H9 (cell line): ENCODE data around the gene TRIO. TPM values are rescaled to one million over a fixed set of nuclear protein-coding genes. Genes with fewer than 3 reads are reported as not detected.

Experiments used
- DNase-seq: peaks from one replicate; pipeline ENCODE4 v3.0.0-alpha.2; 2017
- H2AFZ ChIP-seq: one replicate; pipeline ENCODE4 v1.6.1; 2013; ENCODE audit warnings: mild to moderate bottlenecking, low read length, control low read depth, moderate library complexity
- H2AK5ac ChIP-seq: 2 replicates; pipeline ENCODE4 v1.6.1; 2013; ENCODE audit warnings: low read length, control low read depth, mixed read lengths; ENCODE audit not compliant: insufficient read length
- H2BK120ac ChIP-seq: one replicate; pipeline ENCODE4 v1.6.1; 2013; ENCODE audit warnings: low read depth, mild to moderate bottlenecking, low read length, control low read depth, inconsistent platforms; ENCODE audit not compliant: poor library complexity, severe bottlenecking
- H2BK12ac ChIP-seq: 2 replicates; pipeline ENCODE4 v1.6.1; 2013; ENCODE audit warnings: low read length, control low read depth, mixed read lengths, low read depth; ENCODE audit not compliant: insufficient read length
- H2BK15ac ChIP-seq: 2 replicates; pipeline ENCODE4 v1.6.1; 2013; ENCODE audit warnings: low read depth, low read length, control low read depth
- H2BK20ac ChIP-seq: one replicate; pipeline ENCODE4 v1.6.1; 2013; ENCODE audit warnings: low read depth, mild to moderate bottlenecking, low read length, control low read depth, inconsistent platforms; ENCODE audit not compliant: poor library complexity, severe bottlenecking
- H2BK5ac ChIP-seq: 2 replicates; pipeline ENCODE4 v1.6.1; 2013; ENCODE audit warnings: low read length, control low read depth, mixed read lengths; ENCODE audit not compliant: insufficient read length
- H3K14ac ChIP-seq: 2 replicates; pipeline ENCODE4 v1.6.1; 2013; ENCODE audit warnings: low read length, control low read depth; ENCODE audit not compliant: insufficient read depth
- H3K18ac ChIP-seq: 2 replicates; pipeline ENCODE4 v1.6.1; 2013; ENCODE audit warnings: low read depth, mild to moderate bottlenecking, mixed read lengths, low read length, control low read depth; ENCODE audit not compliant: insufficient read length
- H3K23ac ChIP-seq: 2 replicates; pipeline ENCODE4 v1.6.1; 2013; ENCODE audit warnings: low read length, control low read depth, mixed read lengths, low read depth; ENCODE audit not compliant: insufficient read length
- H3K23me2 ChIP-seq: 2 replicates; pipeline ENCODE4 v1.6.1; 2013; ENCODE audit warnings: low read depth, mild to moderate bottlenecking, mixed read lengths, low read length, control low read depth; ENCODE audit not compliant: insufficient read length, poor library complexity, severe bottlenecking
- H3K27ac ChIP-seq: 2 replicates; pipeline ENCODE4 v1.5.1; 2013; ENCODE audit warnings: low read length, control low read depth, mixed read lengths, low read depth; ENCODE audit not compliant: insufficient read length
- H3K27me3 ChIP-seq: 2 replicates; pipeline ENCODE4 v1.6.1; 2013; ENCODE audit warnings: low read length, control low read depth, inconsistent platforms; ENCODE audit not compliant: insufficient read depth
- H3K4ac ChIP-seq: 2 replicates; pipeline ENCODE4 v1.6.1; 2013; ENCODE audit warnings: low read depth, mild to moderate bottlenecking, control low read depth, inconsistent platforms, low read length, moderate library complexity
- H3K4me1 ChIP-seq: 2 replicates; pipeline ENCODE4 v1.6.1; 2013; ENCODE audit warnings: low read length, control low read depth, inconsistent platforms; ENCODE audit not compliant: insufficient read depth
- H3K4me2 ChIP-seq: 2 replicates; pipeline ENCODE4 v1.6.1; 2013; ENCODE audit warnings: low read length, control low read depth, mixed read lengths; ENCODE audit not compliant: insufficient read length, insufficient read depth
- H3K56ac ChIP-seq: 2 replicates; pipeline ENCODE4 v1.6.1; 2013; ENCODE audit warnings: low read depth, mild to moderate bottlenecking, mixed read lengths, low read length, control low read depth; ENCODE audit not compliant: insufficient read length
- H3K79me1 ChIP-seq: 2 replicates; pipeline ENCODE4 v1.6.1; 2013; ENCODE audit warnings: low read depth, mild to moderate bottlenecking, moderate library complexity, low read length, control low read depth, inconsistent platforms; ENCODE audit not compliant: insufficient read depth, poor library complexity, severe bottlenecking
- H3K79me2 ChIP-seq: 2 replicates; pipeline ENCODE4 v1.6.1; 2013; ENCODE audit warnings: low read length, control low read depth, inconsistent platforms; ENCODE audit not compliant: insufficient read depth
- H3K9ac ChIP-seq: 2 replicates; pipeline ENCODE4 v1.6.1; 2013; ENCODE audit warnings: low read length, control low read depth, mixed read lengths; ENCODE audit not compliant: insufficient read length; ENCODE audit errors: extremely low read depth
- H3K9me3 ChIP-seq: one replicate; pipeline ENCODE4 v1.6.1; 2013; ENCODE audit warnings: low read depth, low read length, inconsistent platforms; ENCODE audit not compliant: control insufficient read depth
- H3T11ph ChIP-seq: one replicate; pipeline ENCODE4 v1.6.1; 2013; ENCODE audit warnings: mild to moderate bottlenecking, low read length, control low read depth, inconsistent platforms
- H4K20me1 ChIP-seq: one replicate; pipeline ENCODE4 v1.6.1; 2013; ENCODE audit not compliant: control insufficient read depth, insufficient read length, insufficient read depth
- H4K5ac ChIP-seq: 2 replicates; pipeline ENCODE4 v1.6.1; 2013; ENCODE audit warnings: low read depth, mild to moderate bottlenecking, mixed read lengths, low read length, control low read depth; ENCODE audit not compliant: insufficient read length
- H4K8ac ChIP-seq: replicated peaks from 2 replicates; pipeline ENCODE4 v1.6.1; 2013; ENCODE audit warnings: low read length, control low read depth, mixed read lengths, low read depth; ENCODE audit not compliant: insufficient read length
- H4K91ac ChIP-seq: 2 replicates; pipeline ENCODE4 v1.6.1; 2013; ENCODE audit warnings: low read depth, mild to moderate bottlenecking, moderate library complexity, mixed read lengths, low read length, control low read depth; ENCODE audit not compliant: insufficient read length
- H3K27ac Mint-ChIP-seq, 3 experiments: 2 replicates in 2 of 3; 3 replicates in 1 of 3; pipeline ENCODE4 v1.8.0; 2020 to 2021; ENCODE audit warnings: mixed read lengths in 3 of 3, mild to moderate bottlenecking in 1 of 3, moderate library complexity in 1 of 3
- H3K27me3 Mint-ChIP-seq: 2 replicates; pipeline ENCODE4 v1.8.0; 2021; ENCODE audit warnings: low read depth, mild to moderate bottlenecking, moderate library complexity, mixed read lengths
- H3K36me3 Mint-ChIP-seq, 3 experiments: 2 replicates in 2 of 3; 3 replicates in 1 of 3; pipeline ENCODE4 v1.8.0; 2020 to 2021; ENCODE audit warnings: low read depth in 3 of 3, mixed read lengths in 3 of 3; ENCODE audit not compliant: insufficient read depth in 1 of 3
- H3K4me1 Mint-ChIP-seq, 2 experiments: 2 replicates each; pipeline ENCODE4 v1.8.0; 2020; ENCODE audit warnings: mixed read lengths in 2 of 2
- H3K4me3 Mint-ChIP-seq, 2 experiments: 2 replicates in 1 of 2; 3 replicates in 1 of 2; pipeline ENCODE4 v1.8.0; 2020 to 2021; ENCODE audit warnings: mild to moderate bottlenecking in 2 of 2, mixed read lengths in 2 of 2, moderate library complexity in 1 of 2
- H3K9me3 Mint-ChIP-seq, 2 experiments: 2 replicates in 1 of 2; 3 replicates in 1 of 2; pipeline ENCODE4 v1.8.0; 2020; ENCODE audit warnings: mild to moderate bottlenecking in 2 of 2, mixed read lengths in 2 of 2, moderate library complexity in 1 of 2
- CTCF ChIP-seq: fragments of 200-600 bp; sonication (generic); conservative IDR thresholded peaks from 3 replicates; pipeline ENCODE4 v1.8.0; 2021; ENCODE audit warnings: antibody characterized with exemption, mild to moderate bottlenecking
- whole genome bisulfite sequencing: extraction: QIAGEN DNeasy Blood & Tissue Kit; methylation state at CpG from one replicate; pipeline ENCODE4 v1.1.7; 2013; ENCODE audit warnings: missing lambda C conversion rate, low lambda C conversion rate, mixed read lengths; ENCODE audit not compliant: insufficient read length; ENCODE audit errors: extremely low coverage; 5-methylcytosine and 5-hydroxymethylcytosine counted together
- total RNA-seq: library from RNA; stranded (reverse); gene quantifications from 2 replicates; pipeline ENCODE4 v1.2.1, GENCODE V29; 2021

TRIO gene
- total RNA-seq, 1 experiment from 2014 or later: 87.8 TPM

GRCh38 chr5:14254686-14255085, 111.5 kb downstream of the TRIO start:
- Histone ChIP-seq H3K23me2 (no peaks in the 10 kb centered on the region), H3K4me2 (no peak overlapping the region), H3K4ac (no peak overlapping the region), H3K27me3 (no peaks in the 10 kb centered on the region), H3K18ac (no peak overlapping the region), H2BK5ac (no peak overlapping the region), H3K14ac (no peak overlapping the region), H3K9me3 (no peaks in the 10 kb centered on the region), H2BK12ac (no peak overlapping the region), H3K79me2 (peaks cover 18% of the 10 kb centered on the region; the same call in 1 of the 2 replicates), H4K5ac (no peak overlapping the region), H2BK15ac (no peak overlapping the region), H3K27ac (no peak overlapping the region), H4K20me1 (no peaks in the 10 kb centered on the region), H3K56ac (no peak overlapping the region), H4K8ac (no peak overlapping the region), H3T11ph (no peak overlapping the region), H2AFZ (no peak overlapping the region), H3K9ac (no peak overlapping the region), H2BK120ac (no peak overlapping the region), H2AK5ac (no peak overlapping the region), H3K23ac (no peak overlapping the region), H3K79me1 (peaks cover 3% of the 10 kb centered on the region), H3K4me1 (peaks cover 20% of the 10 kb centered on the region; the same call in 1 of the 2 replicates), H2BK20ac (no peak overlapping the region), H4K91ac (no peak overlapping the region)
- Mint-ChIP-seq H3K4me3 (no peak overlapping the region), H3K27ac (no peak overlapping the region), H3K36me3 (peaks cover 9 to 12% (median 12%) of the 10 kb centered on the region in 3 experiments; a peak in 6 of 7 replicates), H3K27me3 (no peaks in the 10 kb centered on the region), H3K4me1 (peaks cover 69 to 72% of the 10 kb centered on the region in 2 experiments), H3K9me3 (peaks cover 6 to 11% of the 10 kb centered on the region in 2 experiments; a peak in 4 of 5 replicates)
- WGBS: no CpG with 5 or more reads among the region's 2 CpGs
- no peak for DNase-seq
- TF ChIP-seq CTCF: no peak
